ENCODE measurements around the gene TLR3.
"Not testable (repeated sequence)": the region's sequence is repeated elsewhere in the genome, so short reads cannot be mapped to it uniquely, and the experiment has no call there.

The TLR3 gene

DNA sequence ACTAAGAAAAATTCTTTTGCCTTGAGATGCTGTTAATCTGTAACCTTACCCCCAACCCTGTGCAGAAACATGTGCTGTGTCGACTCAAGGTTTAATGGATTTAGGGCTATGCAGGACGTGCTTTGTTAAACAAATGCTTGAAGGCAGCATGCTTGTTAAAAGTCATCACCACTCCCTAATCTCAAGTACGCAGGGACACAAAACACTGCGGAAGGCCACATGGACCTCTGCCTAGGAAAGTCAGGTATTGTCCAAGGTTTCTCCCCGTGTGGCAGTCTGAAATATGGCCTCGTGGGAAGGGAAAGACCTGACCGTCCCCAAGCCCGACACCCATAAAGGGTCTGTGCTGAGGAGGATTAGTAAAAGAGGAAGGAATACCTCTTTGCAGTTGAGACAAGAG is 18.8 kb upstream of the TLR3 start:
- not testable (repeated sequence) for DNase-seq

DNA sequence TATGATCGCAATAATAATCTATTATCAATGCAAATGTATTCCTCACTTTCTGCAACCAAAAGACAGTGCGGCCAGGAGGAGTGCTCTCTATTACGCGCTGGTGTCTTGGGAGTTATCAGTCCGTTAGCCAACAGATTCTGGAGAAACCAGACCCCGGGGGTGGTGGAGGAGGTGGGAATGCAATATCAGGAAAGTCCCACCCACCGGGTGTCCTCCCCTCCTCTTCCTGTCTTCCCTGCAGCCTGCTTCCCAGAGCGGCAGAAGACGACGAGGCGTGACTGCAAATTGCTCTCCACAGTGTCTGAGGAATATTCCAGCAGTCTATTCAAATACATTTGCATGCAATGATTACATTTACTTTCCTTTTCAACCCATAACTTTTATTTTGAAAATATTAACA is 17.9 kb upstream of the TLR3 start:
- DNase-seq: no peak

DNA sequence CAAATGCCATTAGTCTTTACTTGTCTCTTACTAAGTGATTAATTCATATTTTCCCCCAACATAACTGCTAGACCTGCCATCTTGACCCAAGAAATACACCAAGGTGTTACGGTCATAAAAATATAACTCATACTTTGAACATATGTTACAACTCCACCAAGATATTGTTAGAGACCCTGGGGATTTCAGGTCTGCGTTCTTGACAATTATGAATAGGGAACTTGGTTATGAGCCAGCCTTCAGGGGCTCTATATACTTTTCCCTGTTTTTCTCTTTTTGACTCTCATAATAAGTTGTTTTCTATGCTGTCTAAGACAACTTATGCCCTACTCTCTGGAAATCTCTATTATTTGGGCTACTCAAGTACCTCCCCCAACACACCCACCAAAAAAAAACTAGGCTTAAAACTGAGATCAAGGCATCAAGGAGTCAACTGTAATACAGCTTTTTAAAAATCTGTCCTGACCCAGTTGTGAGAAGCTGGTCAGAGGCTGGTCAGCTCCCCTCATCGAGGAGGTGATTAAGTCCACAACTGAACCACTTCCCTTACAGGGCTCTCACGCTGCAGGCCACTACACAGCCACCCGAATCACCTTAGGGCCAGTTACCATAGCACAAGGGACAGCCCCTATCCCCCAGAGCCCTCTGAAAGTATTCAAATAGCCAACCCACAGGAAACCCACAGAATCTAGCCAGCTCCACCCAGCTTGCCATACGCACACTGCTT is 10.5 kb upstream of the TLR3 start:
- DNase-seq: no peak

DNA sequence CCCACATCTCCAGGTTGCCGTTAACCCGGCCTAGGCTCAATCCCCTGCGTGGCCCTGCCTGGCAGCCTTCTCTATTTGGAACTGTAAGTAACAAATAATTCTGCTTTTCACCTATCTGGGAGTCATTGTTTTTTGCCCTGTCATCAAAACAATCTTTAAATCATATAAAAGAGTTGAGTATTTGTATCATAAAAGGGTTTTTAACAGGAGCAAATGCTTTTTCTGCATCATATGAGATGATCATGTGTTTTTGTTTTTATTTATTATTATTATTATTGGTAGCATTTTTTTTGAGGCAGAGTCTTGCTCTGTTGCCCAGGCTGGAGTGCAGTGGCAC is 10.0 kb upstream of the TLR3 start:
- no peak for DNase-seq

DNA sequence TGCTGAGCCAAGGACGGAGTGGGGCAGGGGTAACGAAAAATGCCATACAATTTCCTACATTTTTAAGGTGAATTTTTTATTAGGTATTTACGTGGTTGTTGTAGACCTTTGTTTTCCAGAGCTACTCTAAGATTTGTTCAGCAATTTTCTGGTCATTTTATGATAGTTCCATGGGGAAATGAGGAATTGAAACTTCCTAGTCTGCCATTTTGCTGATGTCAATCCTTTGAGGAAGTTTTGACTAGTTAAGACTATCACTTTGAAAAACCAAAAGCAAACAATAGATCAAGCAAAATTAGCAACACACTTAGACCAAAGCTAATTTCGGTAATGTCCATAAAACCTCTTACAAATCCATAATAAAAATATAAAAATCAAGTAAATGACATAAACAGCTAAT is 7.0 kb upstream of the TLR3 start:
- peak; percentile 38 to 48 for DNase-seq

DNA sequence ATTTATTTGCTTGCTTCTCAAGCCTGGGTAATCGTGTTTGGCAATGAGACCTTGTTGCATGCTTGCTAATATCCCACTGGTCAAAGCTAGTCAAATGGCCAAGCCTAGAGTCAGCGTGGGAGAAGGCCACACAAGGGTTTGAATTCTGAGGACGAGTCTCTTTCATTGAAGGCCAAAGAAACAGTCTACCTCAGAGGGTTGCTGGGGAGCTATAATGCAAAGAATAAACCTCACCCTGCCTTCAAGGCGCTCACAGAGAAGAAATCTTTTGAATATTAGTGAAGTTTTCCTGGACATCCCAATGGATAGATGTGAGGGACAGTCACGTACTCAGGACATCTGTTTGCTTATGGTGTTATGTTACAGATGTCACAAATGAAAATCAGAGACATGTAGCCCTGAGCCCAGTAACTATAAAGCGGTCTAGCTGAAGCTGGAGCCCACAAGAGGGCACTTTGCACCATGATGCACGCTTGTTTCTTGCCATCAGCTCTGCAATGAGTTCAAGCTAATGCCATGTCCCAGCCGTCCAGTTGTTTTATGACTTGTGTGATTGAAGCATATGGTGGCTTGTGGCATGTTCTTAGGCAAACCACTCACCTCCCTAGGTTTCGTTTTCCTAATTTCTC is 1.1 kb upstream of the TLR3 start:
- peak; percentile 56 to 67 for DNase-seq

DNA sequence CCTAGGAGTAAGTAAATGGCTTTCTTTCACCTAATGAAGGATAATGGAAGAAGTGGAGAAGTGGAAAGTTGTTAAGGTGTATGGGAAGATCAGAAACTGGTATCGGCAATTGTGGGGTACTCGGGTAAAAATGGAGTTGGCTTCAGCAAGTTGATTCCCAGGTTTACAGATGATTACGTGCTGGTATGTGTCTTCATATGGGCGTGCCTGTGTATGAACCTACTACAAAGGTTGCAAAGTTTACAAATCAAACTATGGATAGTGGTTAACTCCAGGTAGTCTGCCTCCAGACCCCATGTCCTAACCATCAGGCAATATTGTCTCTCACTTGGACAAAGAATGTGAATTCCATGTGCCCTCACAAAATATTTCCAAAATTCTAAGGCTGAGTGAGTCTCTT is 773 bp downstream of the TLR3 start:
- no peak for DNase-seq

DNA sequence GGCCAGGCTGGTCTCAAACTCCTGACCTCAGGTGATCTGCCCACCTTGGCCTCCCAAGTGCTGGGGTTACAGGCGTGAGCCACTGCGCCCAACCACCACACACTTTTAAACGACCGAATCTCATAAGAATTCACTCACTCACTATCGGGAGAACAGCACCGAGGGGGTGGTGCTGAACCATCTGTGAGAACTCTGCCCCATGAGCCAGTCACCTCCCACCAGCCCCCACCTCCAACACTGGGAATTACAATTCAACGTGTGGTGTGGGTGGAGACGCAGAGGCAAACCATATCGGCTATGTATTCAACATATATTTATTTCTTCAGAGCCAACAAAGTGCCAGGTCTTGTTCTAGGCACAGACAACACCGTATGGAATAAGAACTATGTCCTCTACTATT is 3.6 kb downstream of the TLR3 start:
- no peak for DNase-seq

DNA sequence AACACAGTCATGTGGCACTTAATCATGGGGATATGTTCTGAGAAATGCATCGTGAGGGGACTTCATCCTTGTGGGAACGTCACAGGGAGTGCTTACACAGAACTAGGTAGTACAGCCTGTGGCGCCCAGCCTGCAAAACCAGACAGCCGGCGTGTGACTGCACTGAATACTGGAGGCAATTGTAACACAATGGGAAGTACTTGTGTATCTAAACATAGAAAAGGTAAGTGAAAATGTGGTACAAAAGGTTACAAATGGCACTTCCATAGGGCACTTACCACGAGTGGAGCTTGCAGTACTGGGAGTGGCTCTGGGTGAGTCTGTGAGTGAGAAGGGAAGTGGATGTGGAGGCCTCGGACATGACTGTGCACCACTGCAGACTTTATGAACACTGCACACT is 5.2 kb downstream of the TLR3 start:
- DNase-seq: peak; percentile 11 to 21

DNA sequence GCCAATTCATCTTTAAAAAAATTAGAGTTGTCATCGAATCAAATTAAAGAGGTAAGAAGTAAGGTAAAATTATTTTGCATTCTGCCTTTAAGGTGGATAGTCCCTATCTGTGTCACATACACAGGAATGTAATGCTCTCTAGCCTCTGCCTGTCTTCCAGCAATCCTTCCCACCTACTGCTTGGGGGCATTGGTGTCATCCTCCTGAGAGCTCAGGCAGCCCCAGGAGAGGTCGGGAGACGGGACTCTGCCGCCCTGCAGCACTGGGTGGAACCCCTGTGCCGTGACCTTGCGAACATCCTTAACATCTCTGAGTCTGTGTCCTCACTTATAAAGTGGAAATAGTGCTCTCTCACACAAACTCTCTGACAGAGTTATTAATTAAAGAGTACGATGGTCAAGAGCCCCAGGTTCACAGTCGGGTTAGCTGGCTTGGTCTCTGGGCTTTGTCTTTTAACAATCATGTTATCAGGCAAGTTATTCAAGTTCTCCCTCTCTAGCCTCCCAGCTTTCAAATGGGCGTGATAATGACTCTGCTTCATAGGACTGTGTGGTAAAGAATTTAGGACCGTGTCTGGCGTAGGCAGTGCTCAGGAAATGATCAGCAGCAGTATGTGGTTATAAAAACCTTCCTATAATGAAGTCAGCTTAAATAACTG is 10.2 kb downstream of the TLR3 start:
- DNase-seq: no peak

DNA sequence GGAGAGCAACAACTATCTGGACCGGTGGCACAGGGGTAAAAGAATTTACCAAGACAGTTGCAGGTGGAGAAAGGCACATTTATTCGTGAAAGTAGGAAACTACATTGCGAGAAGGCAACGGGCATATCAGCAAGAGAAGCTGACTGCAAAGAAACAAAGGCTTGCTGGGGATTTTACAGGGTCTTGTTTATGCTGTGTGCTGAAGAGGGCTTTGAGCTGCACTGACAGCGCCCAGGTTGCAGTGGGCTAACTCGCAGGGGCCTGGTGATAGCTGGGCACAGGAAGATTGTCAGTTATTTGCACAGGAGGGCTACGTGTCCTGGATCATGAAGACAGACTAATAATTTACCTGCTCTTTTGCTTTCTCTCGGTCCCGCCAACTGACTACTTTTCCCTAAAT is 10.7 kb downstream of the TLR3 start:
- DNase-seq: no peak

DNA sequence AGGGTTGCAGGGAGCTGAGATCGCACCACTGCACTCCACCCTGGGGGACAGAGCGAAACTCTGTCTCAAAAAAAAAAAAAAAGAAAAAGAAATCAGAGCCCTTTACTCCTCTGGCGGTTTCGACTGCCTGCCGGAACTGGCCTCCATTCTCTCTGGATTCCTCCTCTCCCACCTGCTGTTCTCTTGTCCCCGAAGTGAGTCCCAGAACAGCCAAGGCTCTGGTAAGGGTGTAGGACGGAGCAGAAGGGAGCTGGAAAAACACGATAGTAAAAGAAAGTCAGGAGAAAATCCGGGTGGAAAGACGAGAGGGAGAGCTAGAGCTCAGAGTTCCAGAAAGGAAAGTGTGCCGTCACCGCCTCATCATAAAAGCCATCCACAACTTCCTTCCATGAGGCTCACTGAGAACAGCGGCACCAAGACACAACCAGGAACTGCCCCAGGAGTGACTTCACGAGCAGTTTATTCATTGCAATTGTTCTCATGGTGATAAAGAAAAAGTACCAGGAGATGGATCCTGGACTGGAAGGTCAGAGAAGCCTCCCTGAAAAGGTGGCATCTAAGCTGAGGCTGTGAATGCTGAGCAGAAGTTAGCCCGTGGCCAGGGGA is 12.3 kb downstream of the TLR3 start:
- no peak for DNase-seq

DNA sequence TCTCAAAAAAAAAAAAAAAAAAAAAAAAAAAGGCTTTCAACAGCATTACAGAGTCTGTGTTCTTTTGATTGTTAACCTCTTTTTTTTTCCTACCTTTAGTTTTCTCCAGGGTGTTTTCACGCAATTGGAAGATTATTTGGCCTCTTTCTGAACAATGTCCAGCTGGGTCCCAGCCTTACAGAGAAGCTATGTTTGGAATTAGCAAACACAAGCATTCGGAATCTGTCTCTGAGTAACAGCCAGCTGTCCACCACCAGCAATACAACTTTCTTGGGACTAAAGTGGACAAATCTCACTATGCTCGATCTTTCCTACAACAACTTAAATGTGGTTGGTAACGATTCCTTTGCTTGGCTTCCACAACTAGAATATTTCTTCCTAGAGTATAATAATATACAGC is 13.3 kb downstream of the TLR3 start:
- no peak for DNase-seq

DNA sequence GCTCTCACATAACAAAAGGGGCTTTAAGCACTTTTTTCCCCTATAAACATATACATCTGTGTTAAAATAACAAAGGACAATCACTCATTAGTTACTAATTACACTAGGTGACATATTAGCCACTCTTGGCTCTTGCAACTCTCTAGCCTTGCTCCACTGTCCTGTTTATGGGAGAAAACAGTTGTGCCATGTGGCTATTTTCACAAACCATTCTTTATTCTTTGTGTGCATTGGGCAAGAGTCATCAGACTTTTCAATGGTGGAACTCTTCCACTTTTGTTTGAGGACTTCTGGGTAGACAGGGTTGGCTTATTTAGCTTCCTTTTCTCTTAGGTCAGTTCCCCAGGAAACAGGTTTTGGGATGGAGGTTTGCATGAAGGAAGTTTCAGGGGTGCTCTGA is 19.6 kb downstream of the TLR3 start:
- DNase-seq: no peak

DNA sequence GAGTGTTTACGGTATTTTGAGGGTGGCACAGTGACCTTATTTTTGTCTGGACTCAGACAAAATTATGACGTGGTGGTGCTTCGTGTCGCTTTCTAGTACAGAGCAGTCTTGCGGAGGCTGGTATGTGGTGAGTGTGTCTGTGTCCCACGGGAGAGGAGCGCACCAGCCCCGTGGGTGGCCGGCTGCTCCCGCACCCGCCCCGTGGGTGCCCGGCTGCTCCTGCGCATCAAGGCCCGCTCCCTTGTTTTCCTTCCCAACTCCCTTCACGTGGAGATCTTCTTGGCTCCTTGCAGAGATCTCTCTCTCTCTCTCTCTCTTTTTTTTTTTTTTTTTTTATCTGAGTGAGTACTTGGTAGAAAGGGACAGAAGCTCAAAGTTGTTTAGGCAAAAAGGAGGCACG is 23.3 kb downstream of the TLR3 start:
- no peak for DNase-seq

DNA sequence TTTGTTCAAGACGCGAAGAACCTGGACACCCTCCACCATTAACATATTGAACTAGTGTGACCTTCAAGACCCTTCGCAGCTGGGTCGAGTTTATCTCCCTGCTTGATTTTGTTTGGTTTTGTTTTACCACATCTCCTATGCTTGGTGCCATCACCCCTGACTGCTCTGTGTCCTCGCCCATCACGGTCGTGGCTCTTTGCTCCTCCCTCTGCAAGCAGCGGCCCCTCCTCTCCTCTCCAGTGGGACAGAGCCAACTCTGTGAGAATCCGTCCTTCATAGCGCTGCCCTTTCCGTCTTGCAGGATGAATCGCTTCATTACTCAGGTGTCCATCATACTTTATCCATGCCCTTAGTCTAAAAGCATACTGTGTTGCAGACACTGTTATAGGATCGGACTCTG is 26.4 kb downstream of the TLR3 start:
- no peak for DNase-seq

DNA sequence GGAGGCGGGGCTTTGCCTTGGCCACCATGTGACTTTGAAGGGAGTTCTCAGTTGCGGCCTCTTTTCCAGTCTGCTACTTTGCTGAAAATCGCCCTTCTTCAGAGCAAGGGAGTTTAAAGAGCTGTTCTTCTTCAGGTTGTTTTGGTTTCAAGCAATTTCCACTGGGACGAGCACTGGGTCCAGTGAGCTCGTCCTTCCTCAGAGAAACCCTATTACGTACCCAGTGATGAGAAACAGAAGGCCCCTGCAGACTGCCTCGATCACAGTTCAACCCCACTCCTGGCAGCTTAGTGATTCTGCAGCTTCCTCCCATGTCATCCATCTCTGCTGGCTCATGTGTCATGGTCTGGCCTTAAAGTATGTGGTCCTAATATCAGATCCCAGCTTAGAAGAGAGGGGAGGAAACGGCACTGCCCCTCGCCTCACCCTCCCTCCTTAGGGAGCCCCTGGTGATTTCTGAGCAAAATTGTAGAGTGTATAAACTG is 27.8 kb downstream of the TLR3 start:
- DNase-seq: no peak

DNA sequence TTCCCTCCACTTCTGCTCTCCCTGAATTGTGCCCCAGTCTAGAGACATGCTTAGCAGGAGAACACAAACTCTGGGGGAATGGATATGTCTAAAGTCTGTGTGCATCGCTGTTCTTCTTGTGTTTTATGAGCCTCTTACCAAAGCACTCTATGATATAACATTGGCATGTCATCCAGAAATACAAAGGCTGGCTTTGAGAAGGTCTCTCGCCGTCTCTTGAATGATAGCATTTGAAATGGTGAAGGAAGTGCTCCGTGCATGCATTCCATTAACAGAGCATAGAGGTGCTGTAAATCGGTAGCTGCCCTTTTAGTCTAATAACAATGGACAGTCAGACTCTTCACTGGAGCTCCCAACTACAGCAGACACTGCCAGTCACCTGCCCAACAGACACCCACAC is 28.4 kb downstream of the TLR3 start:
- no peak for DNase-seq

DNA sequence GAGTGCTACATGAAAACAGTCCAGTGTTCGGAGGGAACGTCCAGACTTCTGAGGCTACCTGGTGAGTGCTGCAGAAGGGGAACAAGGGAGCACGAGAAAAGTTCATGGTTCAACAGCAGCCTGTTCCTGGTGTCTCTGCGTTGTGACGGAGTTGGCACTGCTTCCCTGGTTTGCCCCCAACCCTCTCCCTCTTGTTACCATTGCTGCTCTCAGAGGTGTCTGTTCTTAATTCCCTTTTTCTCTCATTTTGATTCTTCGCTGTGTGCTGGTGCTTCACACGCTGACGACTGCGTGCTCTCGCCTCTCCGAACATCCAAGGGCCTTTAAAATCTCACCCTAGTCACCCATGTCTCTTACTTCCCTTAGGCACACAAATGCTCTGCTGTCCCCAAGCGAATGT is 34.0 kb downstream of the TLR3 start:
- DNase-seq: no peak

DNA sequence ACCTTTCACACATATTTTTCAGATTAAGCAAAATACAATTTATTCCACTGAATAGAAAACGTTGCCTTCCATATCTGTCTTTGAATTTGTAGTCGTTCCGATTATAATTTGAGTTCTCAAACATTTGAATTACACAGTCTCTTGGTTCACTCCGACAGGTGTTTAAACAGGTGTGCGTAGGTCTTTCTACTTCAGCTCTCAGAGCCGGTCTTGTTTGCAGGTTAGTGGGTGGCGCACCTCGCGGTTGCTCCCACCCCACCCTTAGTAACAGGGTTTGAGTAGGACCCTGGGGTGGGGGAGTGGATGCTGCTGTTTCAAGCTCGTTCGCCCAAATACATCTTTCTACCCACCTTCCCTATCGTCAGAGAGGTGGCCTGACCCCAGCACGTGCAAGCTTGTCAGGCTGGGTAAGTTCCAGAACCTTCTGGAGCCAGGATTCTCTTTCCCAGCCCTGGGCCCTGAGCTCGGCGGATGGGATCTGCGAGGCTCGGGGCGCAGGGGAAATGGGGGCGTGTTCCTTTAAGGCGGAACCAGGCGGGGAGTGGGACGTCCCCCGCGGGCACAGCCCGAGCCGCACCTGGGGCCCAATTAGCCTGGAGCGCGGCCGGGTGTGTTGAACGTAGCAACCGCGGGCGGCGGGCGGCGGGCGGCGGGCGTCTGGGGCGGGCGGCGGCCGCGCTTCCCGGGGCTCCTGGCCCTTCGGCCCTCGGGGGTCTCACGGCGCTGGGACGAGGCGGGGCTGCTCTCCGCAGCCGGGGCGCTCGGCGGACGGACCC is 35.3 kb downstream of the TLR3 start, which contains the start of gene FAM149A:
TSS of gene FAM149A (plus strand) at position 591 of the 776 bp plus-strand sequence.
- DNase-seq: no peak

DNA sequence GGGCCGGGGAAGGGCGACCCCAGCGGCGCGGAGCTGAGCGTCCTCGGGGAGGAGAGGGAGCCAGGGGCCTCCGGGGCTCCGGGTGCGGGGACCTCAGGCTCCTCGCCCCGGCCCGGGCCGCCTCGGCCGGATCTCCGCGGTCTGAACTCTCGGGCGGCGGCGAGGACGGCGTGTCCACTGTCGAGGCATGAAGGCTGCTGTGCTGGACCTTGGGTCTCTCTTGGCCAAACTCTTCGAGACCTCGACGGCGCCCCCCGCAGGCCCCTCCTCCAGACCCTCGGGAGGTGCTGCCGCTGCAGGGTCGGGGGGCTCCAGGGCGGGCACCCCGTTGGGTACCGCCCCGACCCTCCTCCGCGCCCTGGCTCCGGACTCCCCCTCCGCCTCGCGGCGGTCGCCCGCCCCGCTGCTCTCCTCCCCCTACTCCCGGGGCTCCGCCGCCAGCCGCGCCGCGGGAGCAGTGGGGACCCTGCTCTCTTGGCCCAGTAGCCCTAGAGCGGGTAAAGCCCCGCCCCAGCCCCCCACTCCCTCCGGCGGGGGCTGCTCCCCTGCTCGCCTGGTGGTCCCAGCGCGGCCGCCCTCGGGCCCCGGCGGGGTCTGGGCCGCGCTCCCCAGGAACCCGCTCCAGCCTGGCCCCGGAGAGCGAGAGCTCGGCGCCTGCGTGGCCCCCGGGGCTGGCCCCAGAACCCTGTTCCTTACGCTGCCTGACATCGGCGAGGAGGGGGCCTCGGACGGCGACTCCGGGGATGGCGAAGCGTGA is 36.1 kb downstream of the TLR3 start:
- no peak for DNase-seq

All from inflammatory macrophage (primary cell).